HG02588 (cell line): Measurements from ENCODE around the gene SKAP1.

Source experiments
- ATAC-seq: cut with Tn5 transposase; IDR thresholded peaks from one replicate; pipeline ENCODE4 v1.9.1; 2021; ENCODE audit warnings: mild to moderate bottlenecking, moderate library complexity; ENCODE audit not compliant: unreplicated experiment

SKAP1 gene

GRCh38 chr17:48330887-48331286, 99.1 kb downstream of the SKAP1 start:
- no peak for ATAC-seq

GRCh38 chr17:48330421-48330820, 99.6 kb downstream of the SKAP1 start:
- no peak for ATAC-seq

GRCh38 chr17:48328457-48328856, 101.6 kb downstream of the SKAP1 start:
- ATAC-seq: no peak

GRCh38 chr17:48326310-48326709, 103.7 kb downstream of the SKAP1 start:
- ATAC-seq: no peak

- no peak for ATAC-seq
Measured at GRCh38 chr17:48322060-48322459, 108.0 kb downstream of the SKAP1 start.

GRCh38 chr17:48317732-48318131, 112.3 kb downstream of the SKAP1 start:
- no peak for ATAC-seq

GRCh38 chr17:48314716-48315115, 115.3 kb downstream of the SKAP1 start:
- no peak for ATAC-seq

- no peak for ATAC-seq
Measured at GRCh38 chr17:48313096-48313755, 116.8 kb downstream of the SKAP1 start.

- no peak for ATAC-seq
Measured at GRCh38 chr17:48311324-48311723, 118.7 kb downstream of the SKAP1 start.

GRCh38 chr17:48310748-48311213, 119.2 kb downstream of the SKAP1 start:
- no peak for ATAC-seq

GRCh38 chr17:48308581-48308980, 121.4 kb downstream of the SKAP1 start:
- ATAC-seq: no peak

GRCh38 chr17:48307814-48308411, 122.1 kb downstream of the SKAP1 start:
- ATAC-seq: no peak

- no peak for ATAC-seq
Measured at GRCh38 chr17:48307255-48307654, 122.8 kb downstream of the SKAP1 start.

- no peak for ATAC-seq
Measured at GRCh38 chr17:48301002-48301401, 129.0 kb downstream of the SKAP1 start.

GRCh38 chr17:48299760-48300159, 130.3 kb downstream of the SKAP1 start:
- ATAC-seq: peak; percentile 55

- no peak for ATAC-seq
Measured at GRCh38 chr17:48297825-48298224, 132.2 kb downstream of the SKAP1 start.

- no peak for ATAC-seq
Measured at GRCh38 chr17:48296453-48296852, 133.6 kb downstream of the SKAP1 start.

- no peak for ATAC-seq
Measured at GRCh38 chr17:48295362-48296288, 134.4 kb downstream of the SKAP1 start.

GRCh38 chr17:48294806-48295361, 135.1 kb downstream of the SKAP1 start:
- ATAC-seq: no peak

GRCh38 chr17:48294020-48294805, 135.8 kb downstream of the SKAP1 start:
- no peak for ATAC-seq
